Osteocyte (in vitro differentiated cells): ENCODE data around the gene EXD2. TPM values are rescaled to one million over a fixed set of nuclear protein-coding genes. Genes with fewer than 3 reads are reported as not detected.
"Not testable (repeated sequence)": the region's sequence is repeated elsewhere in the genome, so short reads cannot be mapped to it uniquely, and the experiment has no call there.

Experiments used
- DNase-seq: peaks from one replicate; pipeline ENCODE4 v3.0.0; 2021; ENCODE audit warnings: mixed read lengths; ENCODE audit not compliant: unreplicated experiment; ENCODE audit errors: extremely low spot score
- H3K27ac Mint-ChIP-seq: one replicate; pipeline ENCODE4 v1.8.0; 2021; ENCODE audit warnings: mild to moderate bottlenecking, mixed read lengths; ENCODE audit not compliant: unreplicated experiment
- H3K27me3 Mint-ChIP-seq: one replicate; pipeline ENCODE4 v1.8.0; 2021; ENCODE audit warnings: mixed read lengths; ENCODE audit not compliant: unreplicated experiment
- H3K36me3 Mint-ChIP-seq: one replicate; pipeline ENCODE4 v1.8.0; 2021; ENCODE audit warnings: mixed read lengths; ENCODE audit not compliant: unreplicated experiment
- H3K4me1 Mint-ChIP-seq: one replicate; pipeline ENCODE4 v1.8.0; 2021; ENCODE audit warnings: mixed read lengths; ENCODE audit not compliant: unreplicated experiment
- H3K4me3 Mint-ChIP-seq: one replicate; pipeline ENCODE4 v1.8.0; 2021; ENCODE audit warnings: mild to moderate bottlenecking, moderate library complexity, mixed read lengths; ENCODE audit not compliant: unreplicated experiment
- H3K9me3 Mint-ChIP-seq: one replicate; pipeline ENCODE4 v1.8.0; 2021; ENCODE audit warnings: mixed read lengths; ENCODE audit not compliant: unreplicated experiment
- total RNA-seq: library from RNA; stranded (reverse); gene quantifications from 2 replicates; pipeline ENCODE4 v1.2.1, GENCODE V29; 2021
- TF ChIP-seq, protein P1 (sequence below): fragments of 200-600 bp; sonication (generic); IDR thresholded peaks from 2 replicates; pipeline ENCODE4 v1.5.0; 2021; ENCODE audit warnings: antibody characterized with exemption, mild to moderate bottlenecking, moderate library complexity

Gene EXD2
- total RNA-seq, 1 donor from 2014 or later = 32.9 TPM

- Mint-ChIP-seq H3K27me3 (no peaks in the 10 kb centered on the region), H3K9me3 (no peaks in the 10 kb centered on the region), H3K36me3 (no peaks in the 10 kb centered on the region), H3K4me1 (peaks cover 12% of the 10 kb centered on the region), H3K27ac (no peak overlapping the region), H3K4me3 (no peak overlapping the region)
- no peak for DNase-seq
- TF ChIP-seq, protein P1, sequence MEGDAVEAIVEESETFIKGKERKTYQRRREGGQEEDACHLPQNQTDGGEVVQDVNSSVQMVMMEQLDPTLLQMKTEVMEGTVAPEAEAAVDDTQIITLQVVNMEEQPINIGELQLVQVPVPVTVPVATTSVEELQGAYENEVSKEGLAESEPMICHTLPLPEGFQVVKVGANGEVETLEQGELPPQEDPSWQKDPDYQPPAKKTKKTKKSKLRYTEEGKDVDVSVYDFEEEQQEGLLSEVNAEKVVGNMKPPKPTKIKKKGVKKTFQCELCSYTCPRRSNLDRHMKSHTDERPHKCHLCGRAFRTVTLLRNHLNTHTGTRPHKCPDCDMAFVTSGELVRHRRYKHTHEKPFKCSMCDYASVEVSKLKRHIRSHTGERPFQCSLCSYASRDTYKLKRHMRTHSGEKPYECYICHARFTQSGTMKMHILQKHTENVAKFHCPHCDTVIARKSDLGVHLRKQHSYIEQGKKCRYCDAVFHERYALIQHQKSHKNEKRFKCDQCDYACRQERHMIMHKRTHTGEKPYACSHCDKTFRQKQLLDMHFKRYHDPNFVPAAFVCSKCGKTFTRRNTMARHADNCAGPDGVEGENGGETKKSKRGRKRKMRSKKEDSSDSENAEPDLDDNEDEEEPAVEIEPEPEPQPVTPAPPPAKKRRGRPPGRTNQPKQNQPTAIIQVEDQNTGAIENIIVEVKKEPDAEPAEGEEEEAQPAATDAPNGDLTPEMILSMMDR = no peak
These were observed 96.1 kb downstream of the EXD2 start for GRCh38 chr14:69287098-69288010.

DNA sequence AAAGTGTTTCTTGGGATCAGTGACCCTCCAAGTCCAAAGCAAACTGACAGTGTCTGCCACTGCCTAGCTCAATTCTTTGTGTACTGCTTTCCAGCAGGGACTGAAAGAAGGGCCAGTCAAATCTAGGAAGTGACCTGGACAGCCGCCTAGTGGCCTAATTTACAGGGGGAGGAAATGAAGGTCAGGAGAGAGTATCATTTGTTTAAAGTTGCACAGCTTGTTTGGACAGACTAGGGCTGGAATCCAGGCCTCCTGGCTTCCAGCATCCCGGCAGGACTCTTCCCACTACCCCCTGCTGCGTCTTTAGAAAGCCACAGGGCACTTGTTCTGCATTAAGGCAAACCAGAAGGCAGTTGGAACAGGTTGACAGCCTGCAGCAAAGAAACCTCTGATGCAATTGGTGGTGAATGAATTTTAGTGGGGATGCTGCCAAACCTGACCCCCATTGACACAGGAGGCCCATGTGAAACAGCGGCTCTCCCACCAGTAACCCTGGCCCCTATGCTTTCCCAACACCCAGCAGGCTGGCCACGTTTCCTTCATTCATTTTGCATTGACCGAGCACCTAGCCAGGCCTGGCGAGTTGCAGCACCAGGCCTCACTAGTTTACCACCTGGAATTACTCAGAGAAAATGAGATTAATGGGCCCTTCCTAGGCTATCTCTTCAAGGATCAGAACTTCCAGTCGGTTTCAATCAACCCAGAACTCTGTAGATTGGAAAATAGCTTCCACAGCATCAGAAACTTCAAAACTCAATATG, 96.9 kb downstream of the EXD2 start:
- Mint-ChIP-seq H3K27ac (no peak overlapping the region), H3K9me3 (no peaks in the 10 kb centered on the region)
- no peak for DNase-seq

DNA sequence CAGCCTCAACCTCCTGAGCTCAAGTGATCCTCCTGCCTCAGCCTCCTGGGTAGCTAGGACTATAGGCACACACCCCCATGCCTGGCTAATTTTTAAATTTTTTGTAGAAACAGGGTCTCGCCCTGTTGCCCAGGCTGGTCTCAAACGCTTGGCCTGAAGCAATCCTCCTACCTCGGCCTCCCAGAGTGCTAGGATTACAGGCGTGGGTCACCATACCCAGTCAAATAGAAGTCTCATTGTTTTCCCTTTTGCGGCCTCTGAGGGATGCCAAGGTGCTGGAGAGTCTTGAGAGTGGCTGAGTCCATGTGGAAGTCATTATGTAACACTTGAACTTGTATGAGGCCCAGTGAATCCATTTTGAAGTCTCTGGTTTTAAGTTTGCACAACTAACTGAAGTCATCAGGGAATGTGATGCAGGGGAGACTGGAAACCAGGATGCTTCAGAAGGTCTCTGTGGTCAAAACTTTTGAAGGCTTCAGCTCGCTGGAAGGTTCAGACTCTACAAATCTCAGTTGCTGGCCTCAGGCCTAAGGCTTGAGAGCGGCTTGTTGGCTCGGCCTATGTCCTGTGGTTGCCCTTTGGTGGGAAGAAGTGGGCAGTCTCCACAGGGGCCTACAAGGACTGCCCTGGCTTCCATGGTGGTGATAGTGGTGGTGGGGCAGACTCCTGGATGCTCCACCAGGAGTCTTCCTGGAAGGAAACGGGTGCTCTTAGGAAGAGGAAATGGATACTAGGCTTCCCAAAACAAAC, 97.8 kb downstream of the EXD2 start:
- Mint-ChIP-seq H3K4me3 (no peak overlapping the region), H3K27ac (no peak overlapping the region), H3K4me1 (peaks cover 13% of the 10 kb centered on the region), H3K9me3 (no peaks in the 10 kb centered on the region), H3K27me3 (no peaks in the 10 kb centered on the region), H3K36me3 (no peaks in the 10 kb centered on the region)
- TF ChIP-seq, protein P1 = no peak
- DNase-seq = no peak

More for the DNA sequence above, 96.9 kb downstream of the EXD2 start:
- Mint-ChIP-seq H3K36me3 (no peaks in the 10 kb centered on the region), H3K4me3 (no peak overlapping the region), H3K27me3 (no peaks in the 10 kb centered on the region), H3K4me1 (peaks cover 13% of the 10 kb centered on the region)
- TF ChIP-seq, protein P1 = peak; percentile 50

DNA sequence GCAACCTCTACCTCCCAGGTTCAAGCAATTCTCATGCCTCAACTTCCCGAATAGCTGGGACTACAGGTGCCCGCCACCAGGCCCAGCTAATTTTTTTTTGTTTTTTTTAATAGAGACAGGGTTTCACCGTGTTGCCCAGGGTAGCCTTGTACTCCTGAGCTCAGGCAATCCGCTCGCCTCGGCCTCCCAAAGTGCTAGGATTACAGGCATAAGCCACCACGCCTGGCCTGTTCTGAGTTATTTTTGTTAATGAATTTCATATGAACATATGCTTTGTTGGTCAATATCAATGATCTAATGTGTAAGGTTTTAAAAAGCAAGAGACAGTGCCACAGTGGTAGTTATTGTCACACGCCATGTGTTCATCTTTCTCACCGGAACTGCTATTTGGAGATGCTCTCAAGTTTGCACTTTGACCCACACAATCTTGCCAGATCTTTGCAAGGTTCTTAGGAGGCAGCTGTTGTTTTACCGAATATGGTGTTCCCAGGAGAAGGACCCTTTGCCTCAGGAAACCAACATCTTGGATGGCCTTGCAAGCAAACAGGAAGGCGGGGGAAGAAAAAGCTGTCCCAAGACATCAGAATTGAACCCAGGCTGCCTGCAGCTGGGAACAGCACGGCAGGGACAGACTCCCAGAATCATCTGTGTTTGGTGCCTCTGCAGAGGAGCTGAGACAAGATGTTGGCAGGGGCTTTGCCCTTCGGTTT, 98.7 kb downstream of the EXD2 start:
- no peak for DNase-seq
- no peak overlapping the region for H3K4me3 Mint-ChIP-seq
- no peaks in the 10 kb centered on the region for H3K36me3 Mint-ChIP-seq
- TF ChIP-seq, protein P1 = no peak
- no peak overlapping the region for H3K27ac Mint-ChIP-seq
- peaks cover 13% of the 10 kb centered on the region for H3K4me1 Mint-ChIP-seq
- H3K27me3 Mint-ChIP-seq = no peaks in the 10 kb centered on the region
- H3K9me3 Mint-ChIP-seq = no peaks in the 10 kb centered on the region

- H3K4me3 Mint-ChIP-seq, DNase-seq, H3K36me3 Mint-ChIP-seq, H3K9me3 Mint-ChIP-seq, H3K27me3 Mint-ChIP-seq, H3K27ac Mint-ChIP-seq: not testable (repeated sequence)
- peaks cover 13% of the 10 kb centered on the region for H3K4me1 Mint-ChIP-seq
These were observed 99.6 kb downstream of the EXD2 start for GRCh38 chr14:69290881-69291280.
